Fibroblast of the aortic adventitia (primary cell): Measurements from ENCODE around the gene FRAT1. TPM values are rescaled to one million over a fixed set of nuclear protein-coding genes. Genes with fewer than 3 reads are reported as not detected.

Experiments used
- DNase-seq: peaks from one replicate; pipeline ENCODE4 v3.0.0-alpha.2; 2010; ENCODE audit warnings: low read depth
- H3K4me3 ChIP-seq: 2 replicates; pipeline ENCODE4 v1.5.1; 2011; ENCODE audit warnings: low read depth, mild to moderate bottlenecking, control low read depth, low read length, moderate library complexity
- small RNA-seq: library from RNA; depleted of rRNA; stranded (forward); fragments of <200 nt; gene quantifications from one replicate; pipeline ENCODE3, GENCODE V24; 2012
- total RNA-seq: library from RNA; depleted of rRNA; stranded (reverse); fragments of >200 nt; gene quantifications from 2 replicates; pipeline ENCODE4 v1.2.3, GENCODE V29; 2012; ENCODE audit warnings: low replicate concordance
- TF ChIP-seq, protein P1 (sequence below): IDR thresholded peaks from 2 replicates; pipeline ENCODE4 v1.5.1; 2011; ENCODE audit warnings: mild to moderate bottlenecking, low read length, control low read depth, inconsistent platforms; ENCODE audit not compliant: insufficient read depth

The FRAT1 gene
- total RNA-seq, 1 donor, result 1.5 TPM

- TF ChIP-seq, protein P1, sequence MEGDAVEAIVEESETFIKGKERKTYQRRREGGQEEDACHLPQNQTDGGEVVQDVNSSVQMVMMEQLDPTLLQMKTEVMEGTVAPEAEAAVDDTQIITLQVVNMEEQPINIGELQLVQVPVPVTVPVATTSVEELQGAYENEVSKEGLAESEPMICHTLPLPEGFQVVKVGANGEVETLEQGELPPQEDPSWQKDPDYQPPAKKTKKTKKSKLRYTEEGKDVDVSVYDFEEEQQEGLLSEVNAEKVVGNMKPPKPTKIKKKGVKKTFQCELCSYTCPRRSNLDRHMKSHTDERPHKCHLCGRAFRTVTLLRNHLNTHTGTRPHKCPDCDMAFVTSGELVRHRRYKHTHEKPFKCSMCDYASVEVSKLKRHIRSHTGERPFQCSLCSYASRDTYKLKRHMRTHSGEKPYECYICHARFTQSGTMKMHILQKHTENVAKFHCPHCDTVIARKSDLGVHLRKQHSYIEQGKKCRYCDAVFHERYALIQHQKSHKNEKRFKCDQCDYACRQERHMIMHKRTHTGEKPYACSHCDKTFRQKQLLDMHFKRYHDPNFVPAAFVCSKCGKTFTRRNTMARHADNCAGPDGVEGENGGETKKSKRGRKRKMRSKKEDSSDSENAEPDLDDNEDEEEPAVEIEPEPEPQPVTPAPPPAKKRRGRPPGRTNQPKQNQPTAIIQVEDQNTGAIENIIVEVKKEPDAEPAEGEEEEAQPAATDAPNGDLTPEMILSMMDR, result no peak
- H3K4me3 ChIP-seq, result no peak overlapping the region
- DNase-seq, result no peak
Observed at GRCh38 chr10:97366572-97366971, 47.5 kb downstream of the FRAT1 start.

DNA sequence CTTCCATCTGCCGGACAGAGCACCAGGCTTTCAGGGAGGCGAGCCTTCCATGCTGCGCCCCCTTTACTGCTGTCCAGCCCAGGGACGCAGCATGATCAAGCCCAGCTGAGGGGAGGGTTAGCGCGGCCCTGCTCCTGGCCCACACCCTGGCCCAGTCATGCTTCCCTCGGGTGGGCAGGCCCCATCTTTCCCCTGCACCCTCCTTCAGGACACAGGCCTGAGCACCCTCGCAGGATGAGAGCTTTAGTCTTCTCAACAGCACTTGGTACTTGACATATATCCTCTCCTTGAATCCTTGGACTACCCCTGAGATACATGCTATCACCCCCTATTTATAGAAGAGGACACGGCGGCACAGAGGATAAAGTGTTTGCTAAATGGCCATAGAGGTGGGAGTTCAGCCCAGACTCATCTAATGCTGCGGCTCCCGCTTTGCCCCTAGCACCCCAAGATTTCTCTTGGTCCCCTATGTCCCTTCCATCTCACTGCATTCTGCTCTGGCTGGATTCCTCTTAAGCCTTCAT is 48.1 kb downstream of the FRAT1 start:
- TF ChIP-seq, protein P1, result no peak
- H3K4me3 ChIP-seq, result no peak overlapping the region
- no peak for DNase-seq

Small RNA genes lying within 50 kb of the gene (small RNA-seq; reads per million reads assigned to genes)
- gene RF00017, result not detected

Other genes with a start within 250 kb of the FRAT1 start
- 0.09 TPM in 1 of 2 replicates, not detected in the other for gene SLIT1, start 133.3 kb upstream of the FRAT1 start, total RNA-seq
- gene ARHGAP19, start 26.6 kb upstream of the FRAT1 start, total RNA-seq, result 9.8 and 10.8 TPM in 2 replicates
- gene FRAT2, start 15.5 kb downstream of the FRAT1 start, total RNA-seq, result 5.2 and 6.8 TPM in 2 replicates
- gene RRP12, start 82.1 kb downstream of the FRAT1 start, total RNA-seq, result 13.0 and 15.9 TPM in 2 replicates
- gene PGAM1, start 106.9 kb downstream of the FRAT1 start, total RNA-seq, result 107 and 362 TPM in 2 replicates
- 29.8 and 50.3 TPM in 2 replicates for gene EXOSC1, start 126.7 kb downstream of the FRAT1 start, total RNA-seq
- 24.9 and 45.5 TPM in 2 replicates for gene ZDHHC16, start 126.9 kb downstream of the FRAT1 start, total RNA-seq
- gene MMS19, start 179.2 kb downstream of the FRAT1 start, total RNA-seq, result 50.9 and 81.1 TPM in 2 replicates
- gene UBTD1, start 179.7 kb downstream of the FRAT1 start, total RNA-seq, result 22.1 and 35.2 TPM in 2 replicates